Bronchial epithelial cell (primary cell): ENCODE measurements around the gene B4GALT7. TPM values are rescaled to one million over a fixed set of nuclear protein-coding genes. Genes with fewer than 3 reads are reported as not detected.

Experiments used
- DNase-seq: peaks from one replicate; pipeline ENCODE4 v3.0.0-alpha.2; 2010; ENCODE audit warnings: low read depth
- FAIRE-seq: peaks from 2 replicates; lab custom pipeline; 2011; peaks lifted over from hg19 to GRCh38; lab: Jason Lieb, UNC
- H3K27me3 ChIP-seq: 2 replicates; pipeline ENCODE4 v1.5.1; 2011; ENCODE audit warnings: low read length; ENCODE audit not compliant: control insufficient read depth, insufficient read depth
- H3K36me3 ChIP-seq: 2 replicates; pipeline ENCODE4 v1.5.1; 2011; ENCODE audit warnings: low read length; ENCODE audit not compliant: control insufficient read depth, insufficient read depth
- H3K4me3 ChIP-seq: 2 replicates; pipeline ENCODE4 v1.5.1; 2011; ENCODE audit warnings: mild to moderate bottlenecking, low read depth, low read length, control low read depth
- total RNA-seq: library from RNA; depleted of rRNA; stranded (reverse); fragments of >200 nt; gene quantifications from 2 replicates; pipeline ENCODE4 v1.2.1, GENCODE V29; 2014
- TF ChIP-seq, protein P1 (sequence below): IDR thresholded peaks from 2 replicates; pipeline ENCODE4 v1.5.1; 2011; ENCODE audit warnings: mild to moderate bottlenecking, moderate library complexity, low read length, control low read depth, inconsistent platforms; ENCODE audit not compliant: insufficient read depth, severe bottlenecking

Gene B4GALT7, protein sequence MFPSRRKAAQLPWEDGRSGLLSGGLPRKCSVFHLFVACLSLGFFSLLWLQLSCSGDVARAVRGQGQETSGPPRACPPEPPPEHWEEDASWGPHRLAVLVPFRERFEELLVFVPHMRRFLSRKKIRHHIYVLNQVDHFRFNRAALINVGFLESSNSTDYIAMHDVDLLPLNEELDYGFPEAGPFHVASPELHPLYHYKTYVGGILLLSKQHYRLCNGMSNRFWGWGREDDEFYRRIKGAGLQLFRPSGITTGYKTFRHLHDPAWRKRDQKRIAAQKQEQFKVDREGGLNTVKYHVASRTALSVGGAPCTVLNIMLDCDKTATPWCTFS
- total RNA-seq = 35.8 and 36.9 TPM in 2 replicates

DNA sequence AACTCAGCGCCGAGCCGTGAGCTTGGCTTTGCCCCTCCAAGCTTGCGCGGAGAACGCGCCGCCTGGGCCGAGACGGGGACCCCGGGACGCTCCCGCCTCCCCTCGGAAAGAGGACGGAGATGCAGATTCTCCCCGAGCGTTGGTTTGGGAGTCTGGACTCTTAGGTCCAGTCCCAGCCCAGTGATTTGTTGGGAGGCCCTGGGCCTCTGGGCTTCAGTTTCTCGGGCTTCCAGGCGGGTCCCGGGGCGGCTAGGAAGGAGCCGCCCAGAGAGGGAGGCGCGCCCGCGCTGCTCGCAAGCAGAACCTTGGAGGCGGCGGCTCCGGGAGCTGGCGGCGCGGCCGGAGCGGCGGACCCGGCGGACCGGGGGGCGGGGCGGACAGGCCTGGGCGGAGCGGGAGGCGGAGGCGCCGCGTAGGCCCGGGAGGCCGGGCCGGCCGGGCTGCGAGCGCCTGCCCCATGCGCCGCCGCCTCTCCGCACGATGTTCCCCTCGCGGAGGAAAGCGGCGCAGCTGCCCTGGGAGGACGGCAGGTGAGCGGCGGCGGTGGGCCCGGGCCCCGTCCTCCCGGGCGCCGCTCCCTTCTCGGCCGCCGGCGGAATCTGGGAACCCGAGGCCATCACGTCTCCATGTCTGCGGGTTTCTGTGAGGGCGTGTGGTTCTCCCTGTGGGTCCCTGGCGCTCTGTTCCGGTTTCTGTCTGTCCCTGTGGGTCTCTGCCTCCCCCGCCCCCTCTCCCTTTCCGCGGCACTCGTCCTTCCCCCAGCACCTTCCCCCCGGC, at the start of gene B4GALT7:
Gene B4GALT7, plus strand, starts transcription at position 402 of the 777 bp plus-strand sequence. Its CDS starts 79 bp downstream, at position 481.
- Histone ChIP-seq H3K36me3 (peaks cover 16% of the 10 kb centered on the region), H3K27me3 (no peaks in the 10 kb centered on the region), H3K4me3 (peak within 1 kb of the TSS; percentile 84)
- TF ChIP-seq, protein P1, sequence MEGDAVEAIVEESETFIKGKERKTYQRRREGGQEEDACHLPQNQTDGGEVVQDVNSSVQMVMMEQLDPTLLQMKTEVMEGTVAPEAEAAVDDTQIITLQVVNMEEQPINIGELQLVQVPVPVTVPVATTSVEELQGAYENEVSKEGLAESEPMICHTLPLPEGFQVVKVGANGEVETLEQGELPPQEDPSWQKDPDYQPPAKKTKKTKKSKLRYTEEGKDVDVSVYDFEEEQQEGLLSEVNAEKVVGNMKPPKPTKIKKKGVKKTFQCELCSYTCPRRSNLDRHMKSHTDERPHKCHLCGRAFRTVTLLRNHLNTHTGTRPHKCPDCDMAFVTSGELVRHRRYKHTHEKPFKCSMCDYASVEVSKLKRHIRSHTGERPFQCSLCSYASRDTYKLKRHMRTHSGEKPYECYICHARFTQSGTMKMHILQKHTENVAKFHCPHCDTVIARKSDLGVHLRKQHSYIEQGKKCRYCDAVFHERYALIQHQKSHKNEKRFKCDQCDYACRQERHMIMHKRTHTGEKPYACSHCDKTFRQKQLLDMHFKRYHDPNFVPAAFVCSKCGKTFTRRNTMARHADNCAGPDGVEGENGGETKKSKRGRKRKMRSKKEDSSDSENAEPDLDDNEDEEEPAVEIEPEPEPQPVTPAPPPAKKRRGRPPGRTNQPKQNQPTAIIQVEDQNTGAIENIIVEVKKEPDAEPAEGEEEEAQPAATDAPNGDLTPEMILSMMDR = no peak
- DNase-seq (peak; percentile 43), FAIRE-seq (no peak)

DNA sequence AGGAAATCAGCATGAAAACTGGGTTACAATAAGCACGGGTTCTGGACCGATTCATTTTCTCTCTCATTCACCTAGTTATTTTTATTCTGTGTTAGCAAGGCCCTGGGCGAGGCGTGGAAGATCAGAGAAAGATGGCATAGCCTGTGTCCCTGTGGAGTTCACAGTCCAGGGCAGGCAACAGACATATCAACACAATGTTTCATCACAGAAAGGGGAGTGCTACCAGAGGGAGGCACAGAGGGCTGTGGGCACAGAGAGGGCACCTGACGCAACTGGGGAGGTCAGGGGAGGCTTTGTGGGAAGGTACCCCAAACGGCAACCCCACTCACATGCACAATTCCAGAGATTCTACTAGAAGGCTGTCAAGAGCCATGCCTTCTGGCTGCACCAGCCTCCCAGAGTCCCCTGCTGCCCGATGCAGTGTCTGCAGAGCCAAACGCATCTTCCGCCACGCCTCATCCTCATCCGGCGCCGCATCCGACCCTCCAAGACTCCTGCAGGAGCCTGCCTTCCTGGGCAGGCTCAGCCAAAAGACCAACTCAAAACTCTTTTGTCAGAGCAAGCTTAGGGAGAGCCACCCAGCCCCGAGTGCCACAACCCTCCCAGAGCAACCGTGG, 47.0 kb upstream of the B4GALT7 start:
- TF ChIP-seq, protein P1 = no peak
- Histone ChIP-seq H3K4me3 (peak overlapping the region; percentile 82), H3K36me3 (peaks cover 5% of the 10 kb centered on the region), H3K27me3 (no peaks in the 10 kb centered on the region)
- no peak for DNase-seq
- no peak for FAIRE-seq

DNA sequence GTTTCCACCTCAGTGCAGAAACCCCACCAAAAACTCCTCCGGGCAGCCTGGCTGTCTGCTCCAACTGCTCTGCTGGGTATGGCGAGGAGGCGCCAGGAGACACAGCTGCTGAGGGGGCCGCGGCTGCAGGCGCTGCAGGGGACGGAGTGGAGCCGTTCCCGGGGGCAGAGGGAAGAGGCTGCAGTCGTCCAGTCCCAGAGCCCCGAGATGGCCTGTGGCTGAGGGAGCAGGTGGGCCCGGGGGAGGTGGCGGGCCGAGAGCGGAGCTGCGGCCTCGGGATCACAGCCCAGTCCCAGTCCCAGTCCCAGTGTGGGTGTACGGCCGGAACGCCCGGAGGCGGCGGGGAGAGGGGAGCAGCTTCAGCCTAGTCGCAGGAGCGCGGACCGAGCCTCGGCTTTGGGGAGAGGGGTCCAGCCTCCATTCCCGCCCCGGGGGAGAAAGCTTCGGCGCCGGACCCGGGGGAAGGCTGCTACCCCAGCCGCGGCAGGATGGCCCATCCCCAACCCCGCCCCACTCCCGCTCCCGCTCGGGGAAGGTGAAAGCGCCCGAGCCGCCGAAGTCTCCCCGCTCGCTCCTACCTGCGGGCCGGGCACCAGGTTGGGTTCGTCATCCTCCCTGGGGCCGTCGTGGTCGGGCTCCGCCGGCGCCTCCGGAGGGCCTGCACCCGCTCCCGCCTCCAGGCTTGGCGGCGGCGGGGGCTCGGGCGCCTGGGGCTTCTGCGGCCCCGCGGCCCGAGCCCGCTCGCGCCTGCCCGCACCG, 46.1 kb upstream of the B4GALT7 start:
- H3K36me3 ChIP-seq = peaks cover 5% of the 10 kb centered on the region
- peak overlapping the region; percentile 82 for H3K4me3 ChIP-seq
- DNase-seq = no peak
- no peak for FAIRE-seq
- no peaks in the 10 kb centered on the region for H3K27me3 ChIP-seq
- TF ChIP-seq, protein P1 = no peak

DNA sequence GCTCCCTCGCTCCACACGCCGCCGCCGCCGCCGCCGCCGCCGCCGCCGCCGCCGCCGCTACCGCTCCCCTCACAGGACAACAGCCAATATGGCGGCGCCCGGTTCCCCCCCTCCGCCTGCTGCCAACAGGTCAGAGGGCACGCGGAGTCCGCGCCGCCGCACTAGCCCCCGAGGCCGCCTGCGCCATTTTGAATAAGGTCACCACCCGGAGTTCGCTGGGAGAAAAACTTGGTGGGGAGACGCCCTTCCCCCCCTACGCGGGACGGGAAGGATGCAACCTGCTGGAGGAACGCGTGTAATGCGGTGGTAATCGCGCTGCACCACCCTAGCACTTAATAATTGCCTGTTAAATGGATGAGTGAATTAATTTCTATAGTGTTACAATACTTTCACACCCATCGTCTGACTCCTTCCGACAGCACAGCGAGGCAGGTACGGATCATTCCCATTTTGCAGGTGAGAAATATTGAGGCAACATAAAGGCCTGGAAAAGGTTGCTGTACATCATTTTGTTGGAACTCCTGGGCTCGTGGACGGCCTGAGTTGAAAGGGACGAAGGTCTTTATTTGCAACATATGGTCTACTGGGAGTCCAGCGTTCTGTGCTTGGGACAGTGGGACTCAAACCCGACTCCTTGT, 45.3 kb upstream of the B4GALT7 start, which contains the start of gene FAM193B:
Gene FAM193B, minus strand, starts transcription at position 90 of the 638 bp plus-strand sequence. CDS start 105 bp downstream, outside the sequence.
- Histone ChIP-seq H3K36me3 (peaks cover 5% of the 10 kb centered on the region), H3K27me3 (no peaks in the 10 kb centered on the region), H3K4me3 (peak within 1 kb of the TSS; percentile 82)
- TF ChIP-seq, protein P1 = peak; percentile 40
- DNase-seq (peak; percentile 74), FAIRE-seq (no peak)

DNA sequence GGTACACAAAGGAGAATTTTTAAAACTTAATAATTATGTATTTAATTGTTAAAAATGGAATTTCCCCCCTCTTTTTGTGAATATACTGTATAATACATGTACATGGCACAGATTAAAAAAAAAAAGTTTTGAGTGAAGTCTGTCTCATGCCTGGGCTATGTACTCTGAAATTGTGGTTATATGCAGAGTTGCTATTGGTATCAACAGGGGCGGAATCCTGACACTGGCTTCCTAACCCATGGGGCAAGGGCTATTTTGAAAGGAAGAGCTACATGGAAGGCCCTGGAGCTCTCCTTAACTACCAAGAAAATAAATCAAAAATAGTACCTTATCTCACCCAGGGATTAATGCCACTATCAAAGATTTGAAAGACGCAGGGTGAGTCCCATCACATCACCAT, 44.7 kb upstream of the B4GALT7 start:
- Histone ChIP-seq H3K27me3 (no peaks in the 10 kb centered on the region), H3K4me3 (no peak overlapping the region), H3K36me3 (peaks cover 5% of the 10 kb centered on the region)
- FAIRE-seq = no peak
- TF ChIP-seq, protein P1 = no peak
- no peak for DNase-seq
